GM12878 (cell line): Measurements from ENCODE around the gene AP2A2. TPM values are rescaled to one million over a fixed set of nuclear protein-coding genes. Genes with fewer than 3 reads are reported as not detected.

Experiments used
- ATAC-seq: fragments of 200-7000 bp; cut with Tn5 transposase; 3 replicates; pipeline ENCODE4 v1.9.1; 2020; ENCODE audit warnings: mild to moderate bottlenecking, moderate library complexity
- BruUV-seq: library from RNA; stranded (reverse); fragments of 400-500 nt; replicated peaks from 2 replicates; lab custom pipeline; 2021; lab: Mats Ljungman, UMichigan
- CTCF ChIA-PET: fragments of 300-600 bp; sonication (Branson Sonifier 250); formaldehyde crosslinking; extraction: SDS; loops from one replicate; lab custom pipeline; 2021; ENCODE audit warnings: inconsistent platforms; lab: Yijun Ruan, JAX
- POLR2A ChIA-PET: fragments of 350-600 bp; formaldehyde crosslinking; extraction: SDS; loops from one replicate; lab custom pipeline; 2021; ENCODE audit warnings: inconsistent platforms; lab: Charles Lee
- RAD21 ChIA-PET: fragments of 300-600 bp; sonication (Branson Sonifier 250); formaldehyde crosslinking; loops from one replicate; lab custom pipeline; 2023; ENCODE audit warnings: antibody characterized with exemption; ENCODE audit not compliant: unreplicated experiment; lab: Charles Lee
- SMC1A ChIA-PET: fragments of 300-600 bp; sonication (Branson Sonifier 250); formaldehyde crosslinking; loops from one replicate; lab custom pipeline; 2023; ENCODE audit not compliant: unreplicated experiment, uncharacterized antibody; lab: Charles Lee
- DNase-seq: peaks from one replicate; pipeline ENCODE4 v3.0.0-alpha.2; 2011; ENCODE audit warnings: low read depth, low spot score
- FAIRE-seq: peaks from 3 replicates; lab custom pipeline; 2011; peaks lifted over from hg19 to GRCh38; lab: Jason Lieb, UNC
- H2AFZ ChIP-seq: 2 replicates; pipeline ENCODE4 v1.6.0; 2011; ENCODE audit warnings: low read depth, low read length, control low read depth; ENCODE audit not compliant: control insufficient read depth
- H3K27ac ChIP-seq: 2 replicates; pipeline ENCODE4 v1.5.1; 2011; ENCODE audit warnings: control low read depth; ENCODE audit not compliant: control insufficient read depth, insufficient read depth
- H3K27me3 ChIP-seq, 2 experiments: replicated peaks in 1 of 2; 2 replicates each; pipeline versions ENCODE4 v1.6.0 to v1.6.1; 2011; ENCODE audit warnings: low read length in 1 of 2; ENCODE audit not compliant: control insufficient read depth in 2 of 2, insufficient read depth in 2 of 2
- H3K36me3 ChIP-seq, 2 experiments: 2 replicates each; pipeline ENCODE4 v1.5.1; 2011; ENCODE audit warnings: low read length in 1 of 2; ENCODE audit not compliant: control insufficient read depth in 2 of 2, insufficient read depth in 2 of 2
- H3K4me1 ChIP-seq: 2 replicates; pipeline ENCODE4 v1.6.1; 2011; ENCODE audit warnings: mild to moderate bottlenecking, low read length, moderate library complexity, mixed read lengths; ENCODE audit not compliant: control insufficient read depth, insufficient read depth
- H3K4me2 ChIP-seq: 2 replicates; pipeline ENCODE4 v1.6.0; 2011; ENCODE audit warnings: control low read depth; ENCODE audit not compliant: control insufficient read depth, insufficient read depth
- H3K4me3 ChIP-seq: fragments of 200-600 bp; sonication (generic); 2 replicates; pipeline ENCODE4 v1.5.1; 2016
- H3K79me2 ChIP-seq: 2 replicates; pipeline ENCODE4 v1.6.0; 2011; ENCODE audit warnings: low read length; ENCODE audit not compliant: control insufficient read depth, insufficient read depth
- H3K9ac ChIP-seq: 2 replicates; pipeline ENCODE4 v1.8.0; 2011; ENCODE audit warnings: low read length, control low read depth, mixed read lengths; ENCODE audit not compliant: control insufficient read depth, insufficient read depth
- H3K9me3 ChIP-seq: replicated peaks from 3 replicates; pipeline ENCODE4 v1.5.1; 2011; ENCODE audit warnings: mild to moderate bottlenecking, low read length; ENCODE audit not compliant: control insufficient read depth, insufficient read depth
- H4K20me1 ChIP-seq: 2 replicates; pipeline ENCODE4 v1.6.0; 2011; ENCODE audit not compliant: control insufficient read depth, insufficient read depth
- BCL3 ChIP-seq: IDR thresholded peaks from 2 replicates; pipeline ENCODE4 v1.6.1; 2011; ENCODE audit warnings: borderline replicate concordance, low read depth, mild to moderate bottlenecking, moderate library complexity, low read length; ENCODE audit not compliant: insufficient read depth, poor library complexity, severe bottlenecking
- CBX5 ChIP-seq: sonication (generic); IDR thresholded peaks from 2 replicates; pipeline ENCODE4 v1.6.1; 2016; ENCODE audit warnings: low read depth, moderate library complexity, mild to moderate bottlenecking, inconsistent platforms
- CEBPB ChIP-seq, 2 experiments: fragments of 150-350 bp in 1 of 2; IDR thresholded peaks; 2 replicates each; pipeline ENCODE4 v1.6.1; 2012 to 2014; ENCODE audit warnings: low read depth in 2 of 2, low read length in 2 of 2, borderline replicate concordance in 1 of 2, inconsistent platforms in 1 of 2
- ELK1 ChIP-seq: IDR thresholded peaks from 2 replicates; pipeline ENCODE4 v1.6.1; 2012; ENCODE audit warnings: low read depth, low read length, improper control_type of control experiment
- EZH2 ChIP-seq: IDR thresholded peaks from 2 replicates; pipeline ENCODE4 v1.6.1; 2012; ENCODE audit warnings: low read depth, mild to moderate bottlenecking, control low read depth, inconsistent platforms, low read length, borderline replicate concordance; ENCODE audit not compliant: control insufficient read depth
- HDAC2 ChIP-seq: fragments of 200-600 bp; sonication (generic); IDR thresholded peaks from 2 replicates; pipeline ENCODE4 v1.6.1; 2017
- MYB ChIP-seq: fragments of 150-350 bp; IDR thresholded peaks from 2 replicates; pipeline ENCODE4 v1.6.1; 2014; ENCODE audit warnings: mild to moderate bottlenecking, low read depth, low read length, borderline replicate concordance
- NBN ChIP-seq: fragments of 450-650 bp; IDR thresholded peaks from 2 replicates; pipeline ENCODE4 v1.6.1; 2016
- NFXL1 ChIP-seq: fragments of 450-650 bp; IDR thresholded peaks from 2 replicates; pipeline ENCODE4 v1.6.1; 2017; ENCODE audit warnings: antibody characterized with exemption, mild to moderate bottlenecking, borderline replicate concordance
- NKRF ChIP-seq: fragments of 450-650 bp; conservative IDR thresholded peaks from 2 replicates; pipeline ENCODE4 v1.6.1; 2017; ENCODE audit warnings: mild to moderate bottlenecking, moderate library complexity
- NR2F1 ChIP-seq: fragments of 450-650 bp; conservative IDR thresholded peaks from 2 replicates; pipeline ENCODE4 v1.6.1; 2017; ENCODE audit warnings: mild to moderate bottlenecking
- NRF1 ChIP-seq: conservative IDR thresholded peaks from 2 replicates; pipeline ENCODE4 v1.6.1; 2011; ENCODE audit warnings: mild to moderate bottlenecking, low read depth, low read length, improper control_type of control experiment
- SMAD1 ChIP-seq: fragments of 450-650 bp; IDR thresholded peaks from 2 replicates; pipeline ENCODE4 v1.6.1; 2018; ENCODE audit warnings: mild to moderate bottlenecking, low read depth; ENCODE audit not compliant: partially characterized antibody
- SP1 ChIP-seq: IDR thresholded peaks from one replicate; pipeline ENCODE4 v1.6.1; 2011; ENCODE audit warnings: low read depth, low read length
- TAF1 ChIP-seq: IDR thresholded peaks from 2 replicates; pipeline ENCODE4 v1.6.1; 2011; ENCODE audit warnings: mild to moderate bottlenecking, low read depth, low read length, borderline replicate concordance
- TCF3 ChIP-seq: IDR thresholded peaks from 2 replicates; pipeline ENCODE4 v1.6.1; 2012; ENCODE audit warnings: low read depth, mild to moderate bottlenecking, low read length, borderline replicate concordance; ENCODE audit not compliant: insufficient read depth
- USF1 ChIP-seq: IDR thresholded peaks from 2 replicates; pipeline ENCODE4 v1.6.1; 2011; ENCODE audit warnings: borderline replicate concordance, low read depth, mild to moderate bottlenecking, moderate library complexity, mixed read lengths, low read length; ENCODE audit not compliant: insufficient read depth; ENCODE audit errors: extremely low read length
- ZNF274 ChIP-seq: IDR thresholded peaks from one replicate; pipeline ENCODE4 v1.8.0; 2011; ENCODE audit not compliant: insufficient read length, insufficient read depth
- ZNF384 ChIP-seq: IDR thresholded peaks from 2 replicates; pipeline ENCODE4 v1.6.1; 2012; ENCODE audit warnings: low read depth, mild to moderate bottlenecking, low read length, improper control_type of control experiment, borderline replicate concordance
- WGBS: methylation state at CpG from one replicate; pipeline ENCODE4 v1.1.6; 2016; ENCODE audit warnings: low lambda C conversion rate; ENCODE audit not compliant: insufficient replicate concordance, insufficient coverage; ENCODE audit errors: missing lambda C conversion rate; 5-methylcytosine and 5-hydroxymethylcytosine counted together
- in situ Hi-C: fragments of 300-500 bp; cut with MboI; formaldehyde crosslinking; loops from 9 replicates; pipeline ENCODE4 v1.14.3; 2018; ENCODE audit warnings: mixed read lengths
- intact Hi-C: fragments of 100-400 bp; cut with micrococcal nuclease; formaldehyde crosslinking; loops from one replicate; pipeline ENCODE4 v1.14.2; 2022; ENCODE audit not compliant: unreplicated experiment
- polyA plus RNA-seq, 11 experiments: library from polyadenylated mRNA; depleted of rRNA in 4 of 11; unstranded in 6 of 11; stranded (reverse) in 5 of 11; fragments of >200 nt; fragmentation: Nextera tagmentation in 4 of 11; fragmentation: Illumina TruSeq in 1 of 11; extraction: Ambion mirVana in 4 of 11; extraction: Trizol in 1 of 11; gene quantifications; 1 replicate in 1 of 11; 2 replicates in 10 of 11; pipeline versions ENCODE4 v1.2.1 to v1.2.3, GENCODE V29; 2011 to 2016; ENCODE audit warnings: inconsistent platforms in 2 of 11, missing spikeins in 2 of 11, low read depth in 1 of 11
- total RNA-seq, 4 experiments: library from RNA; depleted of rRNA in 3 of 4; stranded (reverse); fragments of >200 nt in 3 of 4; fragmentation: Illumina TruSeq in 1 of 4; extraction: Trizol in 1 of 4; gene quantifications; 2 replicates each; pipeline versions ENCODE4 v1.2.1 to v1.2.3, GENCODE V29; 2013 to 2021

AP2A2 gene
- total and polyA plus RNA-seq, 10 of the 15 experiments (the other 5 are each of a cell fraction or from before 2014, with no cell fraction given): 0.58 to 48.8 (median 18.2) TPM

GRCh38 chr11:890794-891540 is 34.7 kb upstream of the AP2A2 start:
- 98% methylated on average over 17 of the region's 27 CpGs for WGBS
- H3K36me3 ChIP-seq: peaks cover 0 to 1% of the 10 kb centered on the region in 2 experiments; a peak in 3 of 4 replicates
- ChIA-PET RAD21 (no interaction called here), POLR2A (no interaction called here), SMC1A (no interaction called here), CTCF (no interaction called here)
- H3K27ac ChIP-seq: no peak overlapping the region
- no peaks in the 10 kb centered on the region for H3K27me3 ChIP-seq
- no peaks in the 10 kb centered on the region for H3K4me1 ChIP-seq
- no peak for DNase-seq
- no peak for ATAC-seq
- BruUV-seq: no TSS peak
- H3K9me3 ChIP-seq: no peaks in the 10 kb centered on the region
- intact Hi-C loops: no loop called here
- no peaks in the 10 kb centered on the region for H3K79me2 ChIP-seq
- in situ Hi-C loops: no loop called here
- H3K4me3 ChIP-seq: no peak overlapping the region
- no peak overlapping the region for H3K9ac ChIP-seq
- H2AFZ ChIP-seq: no peak overlapping the region
- no peak for FAIRE-seq
- H3K4me2 ChIP-seq: no peak overlapping the region
- no peaks in the 10 kb centered on the region for H4K20me1 ChIP-seq
- TF ChIP-seq NRF1: no peak
- TF ChIP-seq ZNF384: no peak
- TF ChIP-seq EZH2: no peak
- TF ChIP-seq BCL3: no peak
- TF ChIP-seq NKRF: no peak
- no peak for TF ChIP-seq ZNF274
- TF ChIP-seq SMAD1: no peak
- TF ChIP-seq ELK1: no peak
- TF ChIP-seq TCF3: no peak
- no peak for TF ChIP-seq HDAC2
- TF ChIP-seq CBX5: no peak
- no peak for TF ChIP-seq USF1
- TF ChIP-seq NFXL1: no peak
- TF ChIP-seq TAF1: no peak
- TF ChIP-seq NBN: no peak
- no peak for TF ChIP-seq NR2F1
- no peak for TF ChIP-seq CEBPB (IDR thresholded peaks at IDR 0.05; ENCODE audit: borderline replicate concordance in 1 of 2, low read depth in 2 of 2, low read length in 2 of 2)
- TF ChIP-seq MYB: no peak
- no peak for TF ChIP-seq SP1
